ENCODE data around the gene ZDHHC4.

The ZDHHC4 gene

GRCh38 chr7:6577369-6578113 lies at the start of gene ZDHHC4:
Gene ZDHHC4 (plus strand): TSS chr7:6577454. CDS start chr7:6580562, 3,108 bp downstream.
- DNase-seq (ENCODE audit: low read depth in 2 of 2), result peak; percentile 73 to 84

GRCh38 chr7:6528401-6529130 lies 48.7 kb upstream of the ZDHHC4 start:
- no peak for DNase-seq (ENCODE audit: low read depth in 2 of 2)

- DNase-seq (ENCODE audit: low read depth in 2 of 2), result no peak
Measured at GRCh38 chr7:6529643-6530042, 47.6 kb upstream of the ZDHHC4 start.

- DNase-seq (ENCODE audit: low read depth in 2 of 2), result peak; percentile 55 to 59
Measured at GRCh38 chr7:6530626-6531491, 46.4 kb upstream of the ZDHHC4 start.

- DNase-seq (ENCODE audit: low read depth in 2 of 2), result no peak
Measured at GRCh38 chr7:6531492-6532279, 45.6 kb upstream of the ZDHHC4 start.

GRCh38 chr7:6532516-6532915 lies 44.7 kb upstream of the ZDHHC4 start:
- DNase-seq (ENCODE audit: low read depth in 2 of 2), result no peak

GRCh38 chr7:6533893-6534495 lies 43.3 kb upstream of the ZDHHC4 start:
- no peak for DNase-seq (ENCODE audit: low read depth in 2 of 2)

- no peak for DNase-seq (ENCODE audit: low read depth in 2 of 2)
Measured at GRCh38 chr7:6536262-6537260, 40.7 kb upstream of the ZDHHC4 start.

- no peak for DNase-seq (ENCODE audit: low read depth in 2 of 2)
Measured at GRCh38 chr7:6542368-6542767, 34.9 kb upstream of the ZDHHC4 start.

- no peak for DNase-seq (ENCODE audit: low read depth in 2 of 2)
Measured at GRCh38 chr7:6545398-6546126, 31.7 kb upstream of the ZDHHC4 start.

GRCh38 chr7:6546498-6547251 lies 30.6 kb upstream of the ZDHHC4 start:
- no peak for DNase-seq (ENCODE audit: low read depth in 2 of 2)

- DNase-seq (ENCODE audit: low read depth in 2 of 2), result no peak
Measured at GRCh38 chr7:6547400-6547799, 29.9 kb upstream of the ZDHHC4 start.

GRCh38 chr7:6551016-6551511 lies 26.2 kb upstream of the ZDHHC4 start, which contains the start of gene GRID2IP:
Gene GRID2IP (minus strand): TSS chr7:6551461. CDS start chr7:6551436, 25 bp downstream.
- DNase-seq (ENCODE audit: low read depth in 2 of 2), result no peak

- no peak for DNase-seq (ENCODE audit: low read depth in 2 of 2)
Measured at GRCh38 chr7:6553448-6554044, 23.7 kb upstream of the ZDHHC4 start.

- DNase-seq (ENCODE audit: low read depth in 2 of 2), result no peak
Measured at GRCh38 chr7:6554848-6555247, 22.4 kb upstream of the ZDHHC4 start.

GRCh38 chr7:6556196-6556595 lies 21.1 kb upstream of the ZDHHC4 start:
- no peak for DNase-seq (ENCODE audit: low read depth in 2 of 2)

- no peak for DNase-seq (ENCODE audit: low read depth in 2 of 2)
Measured at GRCh38 chr7:6558837-6559236, 18.4 kb upstream of the ZDHHC4 start.

- DNase-seq (ENCODE audit: low read depth in 2 of 2), result no peak
Measured at GRCh38 chr7:6559896-6560295, 17.4 kb upstream of the ZDHHC4 start.

All from stimulated activated CD4-positive, alpha-beta T cell treated with anti-CD3 and anti-CD28 coated beads, Interleukin-1b, Interleukin-23, amount 100 ng/mL, for 4 hours (primary cell).